IMR-90 (cell line): ENCODE measurements around the gene DSCAM. TPM values are rescaled to one million over a fixed set of nuclear protein-coding genes. Genes with fewer than 3 reads are reported as not detected.

ENCODE experiments used
- ATAC-seq: fragments of 200-7000 bp; cut with Tn5 transposase; 2 replicates; pipeline ENCODE4 v1.9.1; 2020; ENCODE audit warnings: low read depth, mild to moderate bottlenecking, moderate library complexity
- BruUV-seq: library from RNA; stranded (reverse); fragments of 400-500 nt; replicated peaks from 2 replicates; lab custom pipeline; 2021; lab: Mats Ljungman, UMichigan
- CTCF ChIA-PET: fragments of 300-600 bp; formaldehyde crosslinking; extraction: SDS; loops from one replicate; lab custom pipeline; 2021; ENCODE audit warnings: antibody characterized with exemption; lab: Yijun Ruan, JAX
- POLR2A ChIA-PET: fragments of 300-600 bp; sonication (Branson Sonifier 250); formaldehyde crosslinking; loops from one replicate; lab custom pipeline; 2022; ENCODE audit warnings: antibody characterized with exemption; ENCODE audit not compliant: unreplicated experiment; lab: Charles Lee
- DNase-seq: peaks from one replicate; pipeline ENCODE4 v3.0.0; 2013
- H2AFZ ChIP-seq: replicated peaks from 2 replicates; pipeline ENCODE3; 2013; ENCODE audit warnings: low read length, mild to moderate bottlenecking; ENCODE audit not compliant: poor library complexity
- H2AK5ac ChIP-seq: 2 replicates; pipeline ENCODE4 v1.6.1; 2013; ENCODE audit warnings: low read depth, low read length, inconsistent platforms
- H2AK9ac ChIP-seq: replicated peaks from 2 replicates; pipeline ENCODE3; 2013; ENCODE audit warnings: mild to moderate bottlenecking, low read depth, low read length, moderate library complexity; ENCODE audit not compliant: poor library complexity
- H2BK120ac ChIP-seq: 2 replicates; pipeline ENCODE4 v1.6.1; 2013; ENCODE audit warnings: low read depth, low read length, inconsistent platforms
- H2BK15ac ChIP-seq: 3 replicates; pipeline ENCODE4 v1.6.1; 2013; ENCODE audit warnings: low read depth, low read length, inconsistent platforms
- H2BK20ac ChIP-seq: 2 replicates; pipeline ENCODE4 v1.6.1; 2013; ENCODE audit warnings: low read depth, mild to moderate bottlenecking, inconsistent platforms, low read length, moderate library complexity
- H2BK5ac ChIP-seq: 2 replicates; pipeline ENCODE4 v1.6.1; 2013; ENCODE audit warnings: mild to moderate bottlenecking, low read depth, low read length, inconsistent platforms; ENCODE audit not compliant: poor library complexity, severe bottlenecking
- H3K14ac ChIP-seq: replicated peaks from 2 replicates; pipeline ENCODE4 v1.6.1; 2013; ENCODE audit warnings: low read depth, low read length, inconsistent platforms
- H3K18ac ChIP-seq: 2 replicates; pipeline ENCODE4 v1.6.1; 2013; ENCODE audit warnings: low read depth, low read length, control low read depth
- H3K23ac ChIP-seq: 2 replicates; pipeline ENCODE4 v1.6.1; 2013; ENCODE audit warnings: low read depth, low read length, inconsistent platforms
- H3K27ac ChIP-seq: 2 replicates; pipeline ENCODE4 v1.5.1; 2013; ENCODE audit warnings: mild to moderate bottlenecking, control low read depth, low read length; ENCODE audit not compliant: insufficient read depth
- H3K27me3 ChIP-seq: 2 replicates; pipeline ENCODE4 v1.6.1; 2013; ENCODE audit warnings: low read length; ENCODE audit not compliant: control insufficient read depth, insufficient read depth
- H3K36me3 ChIP-seq: 2 replicates; pipeline ENCODE4 v1.6.1; 2013; ENCODE audit warnings: low read length, mixed read lengths; ENCODE audit not compliant: control insufficient read depth, insufficient read depth
- H3K4ac ChIP-seq: 2 replicates; pipeline ENCODE4 v1.6.1; 2013; ENCODE audit warnings: low read depth, low read length, inconsistent platforms
- H3K4me1 ChIP-seq: 2 replicates; pipeline ENCODE4 v1.6.1; 2013; ENCODE audit warnings: low read length, mixed read lengths; ENCODE audit not compliant: control insufficient read depth, insufficient read depth
- H3K4me2 ChIP-seq: 2 replicates; pipeline ENCODE4 v1.6.1; 2013; ENCODE audit warnings: low read depth, mild to moderate bottlenecking, control low read depth, low read length, moderate library complexity
- H3K4me3 ChIP-seq: 2 replicates; pipeline ENCODE4 v1.5.1; 2013; ENCODE audit warnings: low read depth, mild to moderate bottlenecking, control low read depth, low read length, moderate library complexity; ENCODE audit not compliant: insufficient read depth
- H3K56ac ChIP-seq: 2 replicates; pipeline ENCODE4 v1.6.1; 2013; ENCODE audit warnings: low read length, inconsistent platforms; ENCODE audit not compliant: insufficient read depth; ENCODE audit errors: extremely low read depth
- H3K79me1 ChIP-seq, 2 experiments: 2 replicates each; pipeline ENCODE4 v1.6.1; 2013; ENCODE audit warnings: low read length in 2 of 2, inconsistent platforms in 1 of 2, low read depth in 1 of 2
- H3K9ac ChIP-seq: 2 replicates; pipeline ENCODE4 v1.6.1; 2013; ENCODE audit warnings: low read depth, low read length, control low read depth
- H3K9me1 ChIP-seq: 2 replicates; pipeline ENCODE4 v1.6.1; 2013; ENCODE audit warnings: low read length, inconsistent platforms; ENCODE audit not compliant: insufficient read depth
- H3K9me3 ChIP-seq: 2 replicates; pipeline ENCODE4 v1.6.1; 2013; ENCODE audit warnings: low read length; ENCODE audit not compliant: control insufficient read depth, insufficient read depth
- H4K20me1 ChIP-seq: 2 replicates; pipeline ENCODE4 v1.6.1; 2013; ENCODE audit warnings: low read length, inconsistent platforms; ENCODE audit not compliant: insufficient read depth
- H4K5ac ChIP-seq: 2 replicates; pipeline ENCODE4 v1.6.1; 2013; ENCODE audit warnings: mild to moderate bottlenecking, low read depth, low read length, control low read depth
- H4K8ac ChIP-seq, 2 experiments: 2 replicates each; pipeline ENCODE4 v1.6.1; 2013; ENCODE audit warnings: low read depth in 2 of 2, low read length in 2 of 2, control low read depth in 1 of 2, inconsistent platforms in 1 of 2
- H4K91ac ChIP-seq: 2 replicates; pipeline ENCODE4 v1.6.1; 2013; ENCODE audit warnings: low read depth, low read length, inconsistent platforms; ENCODE audit not compliant: insufficient read depth
- BHLHE40 ChIP-seq: fragments of 150-350 bp; IDR thresholded peaks from 2 replicates; pipeline ENCODE4 v1.6.1; 2016; ENCODE audit warnings: mild to moderate bottlenecking, low read depth, low read length
- CEBPB ChIP-seq: IDR thresholded peaks from 2 replicates; pipeline ENCODE4 v1.6.1; 2012; ENCODE audit warnings: low read depth, low read length, improper control_type of control experiment
- CHD1 ChIP-seq: IDR thresholded peaks from 2 replicates; pipeline ENCODE4 v1.6.1; 2012; ENCODE audit warnings: low read depth, low read length, improper control_type of control experiment
- ELK1 ChIP-seq: fragments of 150-350 bp; IDR thresholded peaks from 2 replicates; pipeline ENCODE4 v1.6.1; 2016; ENCODE audit warnings: low read depth, mild to moderate bottlenecking, low read length, moderate library complexity, borderline replicate concordance
- FOS ChIP-seq: fragments of 150-350 bp; IDR thresholded peaks from 2 replicates; pipeline ENCODE4 v1.6.1; 2016; ENCODE audit warnings: low read depth, low read length
- MAFK ChIP-seq: IDR thresholded peaks from 2 replicates; pipeline ENCODE4 v1.6.1; 2012; ENCODE audit warnings: low read depth, low read length, improper control_type of control experiment
- MAZ ChIP-seq: IDR thresholded peaks from 2 replicates; pipeline ENCODE4 v1.6.1; 2012; ENCODE audit warnings: low read depth, mild to moderate bottlenecking, low read length, improper control_type of control experiment, moderate library complexity, borderline replicate concordance
- MXI1 ChIP-seq: IDR thresholded peaks from 2 replicates; pipeline ENCODE4 v1.6.1; 2012; ENCODE audit warnings: low read depth, mild to moderate bottlenecking, low read length, moderate library complexity, borderline replicate concordance
- NFE2L2 ChIP-seq: fragments of 150-350 bp; IDR thresholded peaks from 2 replicates; pipeline ENCODE4 v1.6.1; 2016; ENCODE audit warnings: low read depth, mild to moderate bottlenecking, low read length
- POLR2A ChIP-seq: IDR thresholded peaks from 2 replicates; pipeline ENCODE4 v1.6.1; 2012; ENCODE audit warnings: mild to moderate bottlenecking, low read depth, low read length
- RAD21 ChIP-seq: IDR thresholded peaks from 2 replicates; pipeline ENCODE4 v1.6.1; 2012; ENCODE audit warnings: low read length, improper control_type of control experiment
- RCOR1 ChIP-seq: IDR thresholded peaks from 2 replicates; pipeline ENCODE4 v1.6.1; 2012; ENCODE audit warnings: mild to moderate bottlenecking, low read length, improper control_type of control experiment; ENCODE audit not compliant: insufficient replicate concordance
- RFX5 ChIP-seq: IDR thresholded peaks from 2 replicates; pipeline ENCODE4 v1.8.0; 2012; ENCODE audit warnings: low read depth, mild to moderate bottlenecking, low read length, moderate library complexity
- SMC3 ChIP-seq: fragments of 150-350 bp; IDR thresholded peaks from 2 replicates; pipeline ENCODE4 v1.6.1; 2016; ENCODE audit warnings: low read depth, mild to moderate bottlenecking, antibody characterized with exemption, low read length, moderate library complexity
- WGBS, 2 experiments: methylation state at CpG; one replicate each; pipeline versions ENCODE4 v1.1.5 to v1.1.7; 2013; ENCODE audit warnings: missing lambda C conversion rate in 2 of 2; ENCODE audit not compliant: insufficient read length in 1 of 2; ENCODE audit errors: extremely low coverage in 2 of 2; 5-methylcytosine and 5-hydroxymethylcytosine counted together
- dilution Hi-C: fragments of 300-500 bp; cut with HindIII; formaldehyde crosslinking; loops from one replicate; pipeline ENCODE4 v1.14.3; 2018; ENCODE audit warnings: low sequenced_read_pairs; ENCODE audit not compliant: unreplicated experiment
- in situ Hi-C: fragments of 300-500 bp; cut with MboI; formaldehyde crosslinking; loops from 3 replicates; pipeline ENCODE4 v1.14.3; 2019; ENCODE audit warnings: low sequenced_read_pairs, inconsistent platforms, mixed read lengths
- intact Hi-C: fragments of 100-400 bp; cut with micrococcal nuclease; formaldehyde crosslinking; loops from 2 replicates; pipeline ENCODE4 v1.10.0; 2022
- polyA plus RNA-seq, 3 experiments: library from polyadenylated mRNA; depleted of rRNA; stranded (reverse); fragments of >200 nt; gene quantifications; 2 replicates each; pipeline ENCODE4 v1.2.3, GENCODE V29; 2012; ENCODE audit warnings: low replicate concordance in 1 of 3
- total RNA-seq: library from RNA; depleted of rRNA; stranded (reverse); fragments of >200 nt; gene quantifications from 2 replicates; pipeline ENCODE4 v1.2.3, GENCODE V29; 2012
- TF ChIP-seq, protein P1 (sequence below): conservative IDR thresholded peaks from 2 replicates; pipeline ENCODE4 v1.5.1; 2012; ENCODE audit warnings: mild to moderate bottlenecking, low read depth, low read length, improper control_type of control experiment
- TF ChIP-seq, protein P2 (sequence below): fragments of 150-350 bp; IDR thresholded peaks from 2 replicates; pipeline ENCODE4 v1.6.1; 2017; ENCODE audit warnings: mild to moderate bottlenecking, antibody characterized with exemption, low read length, low read depth

DSCAM gene
- total and polyA plus RNA-seq, 2 of the 4 experiments (the other 2 are of a cell fraction): under 0.01 to 0.02 TPM

DNA sequence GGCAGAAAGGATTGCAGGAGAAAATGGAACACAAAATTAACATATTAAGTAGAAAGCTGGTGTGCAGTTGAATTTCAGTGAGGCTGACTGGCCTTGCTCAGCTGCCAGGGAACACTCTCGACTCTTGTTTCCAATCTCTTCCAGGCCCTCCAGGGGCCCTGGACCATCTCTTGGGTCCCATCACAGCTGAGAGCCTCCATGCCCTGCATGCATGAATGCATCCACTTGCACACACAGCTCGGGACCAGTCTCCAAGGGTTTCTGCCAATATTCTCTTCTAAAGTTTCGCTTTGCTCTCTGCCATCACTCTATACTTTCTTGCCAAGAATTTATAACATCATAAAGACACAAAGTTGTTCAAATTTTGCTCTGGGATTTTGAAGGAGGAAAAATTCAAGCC, 200.3 kb downstream of the DSCAM start:
- in situ Hi-C loops (no loop called here), dilution Hi-C loops (no loop called here), intact Hi-C loops (no loop called here)
- Histone ChIP-seq H3K36me3 (no peaks in the 10 kb centered on the region), H3K4ac (no peak overlapping the region), H2AK5ac (no peak overlapping the region), H3K4me2 (no peak overlapping the region), H3K14ac (no peak overlapping the region), H4K5ac (no peak overlapping the region), H2BK120ac (no peak overlapping the region), H4K20me1 (no peaks in the 10 kb centered on the region), H2BK5ac (no peak overlapping the region), H2BK15ac (no peak overlapping the region), H3K27ac (no peak overlapping the region), H3K9me1 (no peaks in the 10 kb centered on the region), H3K4me1 (no peaks in the 10 kb centered on the region), H3K18ac (no peak overlapping the region), H3K9me3 (peaks cover 22% of the 10 kb centered on the region), H2BK20ac (no peak overlapping the region), H2AK9ac (no peak overlapping the region), H4K91ac (no peak overlapping the region), H4K8ac (no peak overlapping the region), H3K4me3 (no peak overlapping the region), H3K27me3 (no peaks in the 10 kb centered on the region), H3K9ac (no peak overlapping the region), H3K56ac (no peak overlapping the region), H3K23ac (no peak overlapping the region), H2AFZ (no peak overlapping the region), H3K79me1 (no peaks in the 10 kb centered on the region)
- no TSS peak for BruUV-seq
- ChIA-PET POLR2A (no interaction called here), CTCF (no interaction called here)
- TF ChIP-seq CEBPB (no peak), MXI1 (no peak), RAD21 (no peak), RCOR1 (no peak), BHLHE40 (no peak), CHD1 (no peak), NFE2L2 (no peak), MAZ (no peak), SMC3 (no peak), MAFK (no peak), ELK1 (no peak), RFX5 (no peak), POLR2A (no peak), FOS (no peak)
- TF ChIP-seq, protein P1, sequence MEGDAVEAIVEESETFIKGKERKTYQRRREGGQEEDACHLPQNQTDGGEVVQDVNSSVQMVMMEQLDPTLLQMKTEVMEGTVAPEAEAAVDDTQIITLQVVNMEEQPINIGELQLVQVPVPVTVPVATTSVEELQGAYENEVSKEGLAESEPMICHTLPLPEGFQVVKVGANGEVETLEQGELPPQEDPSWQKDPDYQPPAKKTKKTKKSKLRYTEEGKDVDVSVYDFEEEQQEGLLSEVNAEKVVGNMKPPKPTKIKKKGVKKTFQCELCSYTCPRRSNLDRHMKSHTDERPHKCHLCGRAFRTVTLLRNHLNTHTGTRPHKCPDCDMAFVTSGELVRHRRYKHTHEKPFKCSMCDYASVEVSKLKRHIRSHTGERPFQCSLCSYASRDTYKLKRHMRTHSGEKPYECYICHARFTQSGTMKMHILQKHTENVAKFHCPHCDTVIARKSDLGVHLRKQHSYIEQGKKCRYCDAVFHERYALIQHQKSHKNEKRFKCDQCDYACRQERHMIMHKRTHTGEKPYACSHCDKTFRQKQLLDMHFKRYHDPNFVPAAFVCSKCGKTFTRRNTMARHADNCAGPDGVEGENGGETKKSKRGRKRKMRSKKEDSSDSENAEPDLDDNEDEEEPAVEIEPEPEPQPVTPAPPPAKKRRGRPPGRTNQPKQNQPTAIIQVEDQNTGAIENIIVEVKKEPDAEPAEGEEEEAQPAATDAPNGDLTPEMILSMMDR: no peak
- TF ChIP-seq, protein P2, sequence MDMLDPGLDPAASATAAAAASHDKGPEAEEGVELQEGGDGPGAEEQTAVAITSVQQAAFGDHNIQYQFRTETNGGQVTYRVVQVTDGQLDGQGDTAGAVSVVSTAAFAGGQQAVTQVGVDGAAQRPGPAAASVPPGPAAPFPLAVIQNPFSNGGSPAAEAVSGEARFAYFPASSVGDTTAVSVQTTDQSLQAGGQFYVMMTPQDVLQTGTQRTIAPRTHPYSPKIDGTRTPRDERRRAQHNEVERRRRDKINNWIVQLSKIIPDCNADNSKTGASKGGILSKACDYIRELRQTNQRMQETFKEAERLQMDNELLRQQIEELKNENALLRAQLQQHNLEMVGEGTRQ: no peak
- WGBS, 2 experiments: no CpG with 5 or more reads among the region's 3 CpGs
- no peak for DNase-seq
- ATAC-seq: no peak
